Brain microvascular endothelial cell (primary cell): ENCODE measurements around the gene DDX10.
"Not testable (repeated sequence)": the region's sequence is repeated elsewhere in the genome, so short reads cannot be mapped to it uniquely, and the experiment has no call there.

Experiments
- DNase-seq: peaks from one replicate; pipeline ENCODE4 v3.0.0-alpha.2; 2020
- H3K27ac ChIP-seq: fragments of 250-450 bp; sonication (Bioruptor Pico); 2 replicates; pipeline ENCODE4 v1.5.1; 2020; ENCODE audit warnings: mild to moderate bottlenecking, moderate library complexity
- H3K27me3 ChIP-seq: fragments of 250-450 bp; sonication (Bioruptor Pico); replicated peaks from 2 replicates; pipeline ENCODE4 v1.5.1; 2020; ENCODE audit warnings: mild to moderate bottlenecking
- H3K36me3 ChIP-seq: fragments of 250-450 bp; sonication (Bioruptor Pico); replicated peaks from 2 replicates; pipeline ENCODE4 v1.5.1; 2020; ENCODE audit warnings: mild to moderate bottlenecking
- H3K4me3 ChIP-seq: 2 replicates; pipeline ENCODE4 v1.5.1; 2011; ENCODE audit warnings: low read depth, mild to moderate bottlenecking, control low read depth, low read length, moderate library complexity
- CTCF ChIP-seq: IDR thresholded peaks from 2 replicates; pipeline ENCODE4 v1.5.1; 2011; ENCODE audit warnings: low read depth, mild to moderate bottlenecking, moderate library complexity, low read length, control low read depth, inconsistent platforms; ENCODE audit errors: missing control alignments
- in situ Hi-C: cut with HindIII; loops from 2 replicates; pipeline ENCODE4 v1.10.0; 2017; ENCODE audit warnings: low sequenced_read_pairs, low pct_ligation_motif_present

Gene DDX10

GRCh38 chr11:108768370-108768769 lies 103.5 kb downstream of the DDX10 start:
- in situ Hi-C loops: no loop called here
- Histone ChIP-seq H3K27ac (no peak overlapping the region), H3K27me3 (no peaks in the 10 kb centered on the region), H3K36me3 (no peaks in the 10 kb centered on the region), H3K4me3 (no peak overlapping the region)
- no peak for TF ChIP-seq CTCF
- DNase-seq: no peak

GRCh38 chr11:108768964-108769363 lies 104.1 kb downstream of the DDX10 start:
- Histone ChIP-seq H3K4me3 (no peak overlapping the region), H3K27ac (no peak overlapping the region), H3K27me3 (no peaks in the 10 kb centered on the region), H3K36me3 (no peaks in the 10 kb centered on the region)
- in situ Hi-C loops: no loop called here
- no peak for TF ChIP-seq CTCF
- no peak for DNase-seq

GRCh38 chr11:108774037-108774730 lies 109.3 kb downstream of the DDX10 start:
- TF ChIP-seq CTCF: no peak
- Histone ChIP-seq H3K27ac (no peak overlapping the region), H3K4me3 (no peak overlapping the region), H3K27me3 (no peaks in the 10 kb centered on the region), H3K36me3 (no peaks in the 10 kb centered on the region)
- in situ Hi-C loops: no loop called here
- DNase-seq: no peak

DNA sequence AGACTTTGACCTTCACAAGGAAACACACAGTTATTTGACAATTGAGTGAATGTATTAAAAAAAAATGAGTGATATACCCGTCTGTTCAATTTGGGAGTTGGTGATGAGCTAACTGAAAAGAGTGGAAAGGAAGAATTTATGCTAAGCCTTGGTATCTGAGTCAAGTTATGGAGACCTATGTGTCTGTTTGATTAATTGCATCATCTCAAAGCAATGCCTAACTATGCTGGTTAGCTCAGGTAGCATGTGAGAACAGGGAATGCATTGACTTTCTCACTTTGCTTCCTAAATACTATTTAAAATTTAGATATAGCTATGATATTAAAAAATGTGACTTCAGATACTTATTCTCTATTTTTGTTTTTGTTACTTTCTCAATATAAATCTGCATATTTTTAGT lies 110.5 kb downstream of the DDX10 start:
- Histone ChIP-seq H3K27me3 (no peaks in the 10 kb centered on the region), H3K36me3 (no peaks in the 10 kb centered on the region), H3K27ac (no peak overlapping the region), H3K4me3 (no peak overlapping the region)
- in situ Hi-C loops: no loop called here
- no peak for TF ChIP-seq CTCF
- no peak for DNase-seq

DNA sequence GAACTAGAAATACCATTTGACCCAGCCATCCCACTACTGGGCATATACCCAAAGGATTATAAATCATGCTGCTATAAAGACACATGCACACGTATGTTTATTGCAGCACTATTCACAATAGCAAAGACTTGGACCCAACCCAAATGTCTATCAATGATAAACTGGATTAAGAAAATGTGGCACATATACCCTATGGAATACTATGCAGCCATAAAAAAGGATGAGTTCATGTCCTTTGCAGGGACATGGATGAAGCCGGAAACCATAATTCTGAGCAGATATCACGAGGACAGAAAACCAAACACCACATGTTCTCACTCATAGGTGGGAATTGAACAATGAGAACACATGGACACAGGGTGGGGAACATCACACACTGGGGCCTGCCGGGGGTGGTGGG lies 114.3 kb downstream of the DDX10 start:
- in situ Hi-C loops, H3K27me3 ChIP-seq, DNase-seq, H3K36me3 ChIP-seq, H3K4me3 ChIP-seq, H3K27ac ChIP-seq: not testable (repeated sequence)

GRCh38 chr11:108780119-108780518 lies 115.2 kb downstream of the DDX10 start:
- TF ChIP-seq CTCF: no peak
- no peaks in the 10 kb centered on the region for H3K27me3 ChIP-seq
- no peak for DNase-seq
- in situ Hi-C loops: no loop called here
- H3K4me3 ChIP-seq: no peak overlapping the region
- H3K36me3 ChIP-seq: no peaks in the 10 kb centered on the region
- H3K27ac ChIP-seq: no peak overlapping the region
